Measurements from ENCODE around the gene RASGRP1. TPM values are rescaled to one million over a fixed set of nuclear protein-coding genes. Genes with fewer than 3 reads are reported as not detected.
"Not testable (repeated sequence)": the region's sequence is repeated elsewhere in the genome, so short reads cannot be mapped to it uniquely, and the experiment has no call there.

RASGRP1 gene
- 0.04 and 0.20 TPM in 2 replicates for total RNA-seq

GRCh38 chr15:38564557-38565286 is at the start of gene RASGRP1:
Gene RASGRP1, minus strand, starts transcription at chr15:38564814. Its CDS starts 186 bp downstream, at chr15:38564628.
- no peak for DNase-seq (ENCODE audit: low read depth, low spot score)

- DNase-seq (ENCODE audit: low read depth, low spot score): no peak
Measured at GRCh38 chr15:38613085-38613484, 48.5 kb upstream of the RASGRP1 start.

- DNase-seq (ENCODE audit: low read depth, low spot score): no peak
Measured at GRCh38 chr15:38612159-38612863, 47.7 kb upstream of the RASGRP1 start.

GRCh38 chr15:38611228-38611627 is 46.6 kb upstream of the RASGRP1 start:
- DNase-seq (ENCODE audit: low read depth, low spot score): no peak

GRCh38 chr15:38610748-38611147 is 46.1 kb upstream of the RASGRP1 start:
- DNase-seq (ENCODE audit: low read depth, low spot score): no peak

GRCh38 chr15:38609097-38609738 is 44.6 kb upstream of the RASGRP1 start:
- no peak for DNase-seq (ENCODE audit: low read depth, low spot score)

GRCh38 chr15:38608682-38609081 is 44.1 kb upstream of the RASGRP1 start:
- no peak for DNase-seq (ENCODE audit: low read depth, low spot score)

- DNase-seq (ENCODE audit: low read depth, low spot score): no peak
Measured at GRCh38 chr15:38605744-38606143, 41.1 kb upstream of the RASGRP1 start.

GRCh38 chr15:38603672-38604071 is 39.1 kb upstream of the RASGRP1 start:
- DNase-seq (ENCODE audit: low read depth, low spot score): no peak

GRCh38 chr15:38602910-38603670 is 38.5 kb upstream of the RASGRP1 start:
- DNase-seq (ENCODE audit: low read depth, low spot score): no peak

- no peak for DNase-seq (ENCODE audit: low read depth, low spot score)
Measured at GRCh38 chr15:38600236-38600635, 35.6 kb upstream of the RASGRP1 start.

GRCh38 chr15:38598749-38599148 is 34.1 kb upstream of the RASGRP1 start:
- DNase-seq (ENCODE audit: low read depth, low spot score): no peak

- DNase-seq (ENCODE audit: low read depth, low spot score): no peak
Measured at GRCh38 chr15:38597219-38597800, 32.7 kb upstream of the RASGRP1 start.

GRCh38 chr15:38593524-38593923 is 28.9 kb upstream of the RASGRP1 start:
- no peak for DNase-seq (ENCODE audit: low read depth, low spot score)

- no peak for DNase-seq (ENCODE audit: low read depth, low spot score)
Measured at GRCh38 chr15:38589502-38589901, 24.9 kb upstream of the RASGRP1 start.

- DNase-seq (ENCODE audit: low read depth, low spot score): no peak
Measured at GRCh38 chr15:38588672-38589071, 24.1 kb upstream of the RASGRP1 start.

- DNase-seq (ENCODE audit: low read depth, low spot score): no peak
Measured at GRCh38 chr15:38587214-38587613, 22.6 kb upstream of the RASGRP1 start.

- not testable (repeated sequence) for DNase-seq (ENCODE audit: low read depth, low spot score)
Measured at GRCh38 chr15:38586005-38586404, 21.4 kb upstream of the RASGRP1 start.

- DNase-seq (ENCODE audit: low read depth, low spot score): no peak
Measured at GRCh38 chr15:38578626-38579025, 14.0 kb upstream of the RASGRP1 start.

GRCh38 chr15:38577424-38577987 is 12.9 kb upstream of the RASGRP1 start:
- DNase-seq (ENCODE audit: low read depth, low spot score): no peak

GRCh38 chr15:38576837-38577236 is 12.2 kb upstream of the RASGRP1 start:
- DNase-seq (ENCODE audit: low read depth, low spot score): no peak

Data from pulmonary artery endothelial cell (primary cell).